A673 (cell line): ENCODE results near the gene PRSS48. TPM values are rescaled to one million over a fixed set of nuclear protein-coding genes. Genes with fewer than 3 reads are reported as not detected.

Experiments used
- BruUV-seq: library from RNA; stranded (reverse); fragments of 400-500 nt; replicated peaks from 2 replicates; lab custom pipeline; 2021; lab: Mats Ljungman, UMichigan
- CTCF ChIA-PET: fragments of 300-600 bp; sonication (Branson Sonifier 250); formaldehyde crosslinking; loops from one replicate; lab custom pipeline; 2022; ENCODE audit warnings: antibody characterized with exemption; lab: Charles Lee
- POLR2A ChIA-PET: fragments of 300-600 bp; sonication (Branson Sonifier 250); formaldehyde crosslinking; loops from one replicate; lab custom pipeline; 2022; ENCODE audit warnings: antibody characterized with exemption; ENCODE audit not compliant: low non-redundant PET; lab: Charles Lee
- DNase-seq: peaks from one replicate; pipeline ENCODE4 v3.0.0-alpha.2; 2015; ENCODE audit warnings: low spot score
- H3K27ac ChIP-seq: fragments of 200-600 bp; sonication (generic); 2 replicates; pipeline ENCODE4 v1.5.1; 2016; ENCODE audit warnings: mixed run types, low read depth, mild to moderate bottlenecking, mixed read lengths, antibody characterized with exemption, low read length; ENCODE audit not compliant: poor library complexity, severe bottlenecking
- H3K27me3 ChIP-seq: fragments of 200-600 bp; sonication (generic); replicated peaks from 2 replicates; pipeline ENCODE4 v1.6.1; 2017; ENCODE audit warnings: mixed run types, low read depth, mild to moderate bottlenecking, mixed read lengths, antibody characterized with exemption, low read length; ENCODE audit not compliant: insufficient read depth, poor library complexity
- H3K36me3 ChIP-seq: fragments of 200-600 bp; sonication (generic); 2 replicates; pipeline ENCODE4 v1.6.1; 2016; ENCODE audit warnings: mixed run types, mild to moderate bottlenecking, mixed read lengths, antibody characterized with exemption, low read length; ENCODE audit not compliant: insufficient read depth, poor library complexity, severe bottlenecking
- H3K4me1 ChIP-seq: fragments of 200-600 bp; sonication (generic); 2 replicates; pipeline ENCODE4 v1.6.1; 2017; ENCODE audit warnings: mixed run types, mild to moderate bottlenecking, mixed read lengths, antibody characterized with exemption, low read length; ENCODE audit not compliant: insufficient read depth, poor library complexity, severe bottlenecking
- H3K4me3 ChIP-seq: fragments of 200-600 bp; sonication (generic); 2 replicates; pipeline ENCODE4 v1.5.1; 2016; ENCODE audit warnings: low read depth, mixed run types, mild to moderate bottlenecking, mixed read lengths, low read length; ENCODE audit not compliant: poor library complexity, severe bottlenecking
- H3K9me3 ChIP-seq: fragments of 200-600 bp; sonication (generic); 2 replicates; pipeline ENCODE4 v1.6.1; 2016; ENCODE audit warnings: mixed run types, low read depth, mild to moderate bottlenecking, mixed read lengths, antibody characterized with exemption, low read length; ENCODE audit not compliant: poor library complexity, severe bottlenecking
- EZH2 ChIP-seq: fragments of 200-600 bp; sonication (generic); IDR thresholded peaks from 2 replicates; pipeline ENCODE4 v1.6.1; 2017; ENCODE audit warnings: borderline replicate concordance, low read depth, mild to moderate bottlenecking, mixed read lengths, antibody characterized with exemption, low read length; ENCODE audit not compliant: poor library complexity, severe bottlenecking
- intact Hi-C: fragments of 100-400 bp; cut with micrococcal nuclease; formaldehyde crosslinking; loops from one replicate; pipeline ENCODE4 v1.10.0; 2022; ENCODE audit not compliant: unreplicated experiment
- total RNA-seq: library from RNA; stranded (reverse); gene quantifications from 2 replicates; pipeline ENCODE4 v1.2.3, GENCODE V29; 2021
- TF ChIP-seq, protein P1 (sequence below): fragments of 300-800, 200-600 bp; sonication (generic); conservative IDR thresholded peaks from 2 replicates; pipeline ENCODE4 v1.5.1; 2017; ENCODE audit warnings: low read depth, mild to moderate bottlenecking, antibody characterized with exemption, low read length, moderate library complexity, mixed read lengths

The PRSS48 gene
- total RNA-seq, 1 experiment from 2014 or later = not detected

DNA sequence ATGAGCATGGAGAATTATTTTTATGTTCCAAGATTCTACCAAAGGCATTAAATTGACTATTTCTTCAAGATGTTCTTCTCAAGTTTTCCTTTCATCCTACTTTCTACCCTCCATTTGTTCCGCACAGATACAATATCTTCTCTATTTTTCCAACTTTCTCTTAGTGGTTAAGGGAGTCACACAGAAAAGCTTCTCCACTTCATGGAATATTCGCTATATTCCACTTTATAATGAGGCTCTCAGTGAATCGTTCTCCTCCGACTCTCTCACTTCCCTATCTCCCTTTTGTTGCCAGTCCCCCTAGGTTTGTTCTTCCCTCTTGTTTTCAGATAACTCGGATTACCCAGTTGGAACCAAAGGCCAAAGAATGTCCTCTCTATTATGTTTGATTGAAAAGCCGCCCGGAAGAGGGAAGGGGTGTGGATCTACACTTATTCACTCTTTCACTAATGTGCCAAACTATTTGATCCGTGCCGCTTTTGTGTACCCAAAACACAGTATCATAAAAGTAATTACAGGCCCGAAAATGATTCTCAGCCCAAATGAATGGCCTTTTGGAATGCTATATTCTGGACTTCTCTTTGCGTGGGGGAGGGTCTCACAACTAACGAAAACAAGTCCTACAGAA lies 47.3 kb downstream of the PRSS48 start:
- Histone ChIP-seq H3K4me1 (no peaks in the 10 kb centered on the region), H3K27ac (no peak overlapping the region), H3K4me3 (peak overlapping the region; percentile 55), H3K9me3 (no peaks in the 10 kb centered on the region), H3K36me3 (no peaks in the 10 kb centered on the region), H3K27me3 (peaks cover 30% of the 10 kb centered on the region)
- no TSS peak for BruUV-seq
- intact Hi-C loops = no loop called here
- TF ChIP-seq EZH2 = no peak
- TF ChIP-seq, protein P1, sequence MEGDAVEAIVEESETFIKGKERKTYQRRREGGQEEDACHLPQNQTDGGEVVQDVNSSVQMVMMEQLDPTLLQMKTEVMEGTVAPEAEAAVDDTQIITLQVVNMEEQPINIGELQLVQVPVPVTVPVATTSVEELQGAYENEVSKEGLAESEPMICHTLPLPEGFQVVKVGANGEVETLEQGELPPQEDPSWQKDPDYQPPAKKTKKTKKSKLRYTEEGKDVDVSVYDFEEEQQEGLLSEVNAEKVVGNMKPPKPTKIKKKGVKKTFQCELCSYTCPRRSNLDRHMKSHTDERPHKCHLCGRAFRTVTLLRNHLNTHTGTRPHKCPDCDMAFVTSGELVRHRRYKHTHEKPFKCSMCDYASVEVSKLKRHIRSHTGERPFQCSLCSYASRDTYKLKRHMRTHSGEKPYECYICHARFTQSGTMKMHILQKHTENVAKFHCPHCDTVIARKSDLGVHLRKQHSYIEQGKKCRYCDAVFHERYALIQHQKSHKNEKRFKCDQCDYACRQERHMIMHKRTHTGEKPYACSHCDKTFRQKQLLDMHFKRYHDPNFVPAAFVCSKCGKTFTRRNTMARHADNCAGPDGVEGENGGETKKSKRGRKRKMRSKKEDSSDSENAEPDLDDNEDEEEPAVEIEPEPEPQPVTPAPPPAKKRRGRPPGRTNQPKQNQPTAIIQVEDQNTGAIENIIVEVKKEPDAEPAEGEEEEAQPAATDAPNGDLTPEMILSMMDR = no peak
- CTCF ChIA-PET = no interaction called here
- POLR2A ChIA-PET = no interaction called here
- no peak for DNase-seq

DNA sequence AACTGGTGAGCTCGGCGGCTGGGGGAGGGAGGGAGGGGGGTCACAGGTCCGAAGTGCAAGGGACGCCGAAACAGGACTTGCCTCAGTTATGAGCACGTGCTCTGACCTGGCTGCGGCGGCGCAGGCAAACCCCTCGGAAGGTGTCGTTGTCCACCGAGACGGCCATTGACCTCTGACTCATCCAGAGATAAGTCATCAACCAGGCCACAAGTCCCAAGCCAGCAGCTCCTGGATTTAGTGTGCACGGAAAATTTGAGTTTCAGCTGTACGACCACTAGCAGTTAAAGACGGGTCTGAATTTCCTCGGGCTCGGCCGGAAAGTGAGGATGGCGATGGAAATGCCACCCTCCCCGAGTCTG lies 47.8 kb downstream of the PRSS48 start:
- no TSS peak for BruUV-seq
- CTCF ChIA-PET = interaction anchor here (0.5 kb wide), 1 partner anchor 289 kb away, joined by 5 read pairs; no protein-coding TSS in a partner anchor
- intact Hi-C loops = no loop called here

DNA sequence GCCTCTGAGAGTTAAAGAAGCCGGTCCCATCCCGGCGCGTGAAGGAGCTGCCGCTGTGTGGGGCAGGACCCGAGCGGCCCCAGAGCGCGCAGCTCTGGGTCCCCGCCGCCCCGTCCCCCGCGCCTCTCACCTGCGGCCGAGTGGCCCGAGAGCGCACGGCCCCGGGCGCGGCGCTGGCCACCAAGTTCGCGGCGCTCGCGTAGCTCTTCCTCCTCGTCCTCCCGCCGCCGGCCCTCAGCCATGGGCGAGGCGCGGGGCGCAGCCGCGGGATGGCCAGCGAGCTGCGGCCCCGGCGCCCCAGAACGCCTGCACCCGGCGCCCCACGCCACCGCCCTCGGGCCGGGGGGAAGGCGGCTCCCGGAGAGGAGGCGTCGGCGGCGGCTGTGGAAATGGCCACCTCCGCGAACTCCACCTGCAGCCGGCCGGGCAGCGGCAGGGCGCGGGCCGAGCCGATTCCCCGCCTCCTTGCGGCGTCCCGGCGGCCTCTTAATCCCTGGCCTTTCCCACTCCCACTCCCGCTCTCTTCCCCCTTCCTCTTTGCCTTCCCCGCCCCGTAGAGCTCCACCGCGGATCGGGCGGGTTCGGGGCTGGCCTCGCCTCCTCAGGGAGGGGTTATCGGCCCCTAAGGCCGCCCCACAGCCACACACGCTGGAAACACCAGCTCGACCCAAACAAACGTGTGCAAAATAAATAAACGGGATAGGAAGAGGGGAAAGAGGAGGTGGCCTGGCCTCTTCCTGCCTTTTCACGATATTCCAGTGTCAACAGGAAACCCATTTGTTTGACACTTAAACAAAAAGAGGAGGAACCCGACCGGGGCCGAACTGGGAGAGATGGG lies 48.4 kb downstream of the PRSS48 start, which contains the start of gene SH3D19:
SH3D19 (minus strand) TSS at position 495 of the 838 bp plus-strand sequence; CDS start at position 242, 253 bp downstream.
- Histone ChIP-seq H3K4me3 (peak within 1 kb of the TSS; percentile 55), H3K4me1 (no peaks in the 10 kb centered on the region), H3K36me3 (no peaks in the 10 kb centered on the region), H3K27me3 (peaks cover 30% of the 10 kb centered on the region), H3K27ac (no peak within 1 kb of the TSS), H3K9me3 (no peaks in the 10 kb centered on the region)
- intact Hi-C loops = no loop called here
- BruUV-seq = no TSS peak
- peak; percentile 18 for TF ChIP-seq EZH2
- TF ChIP-seq, protein P1 = no peak
- ChIA-PET POLR2A (no interaction called here), CTCF (interaction anchor here (0.5 kb wide), 1 partner anchor 288 kb away, joined by 5 read pairs; no protein-coding TSS in a partner anchor)
- DNase-seq = peak; percentile 5

More for the DNA sequence above, 47.8 kb downstream of the PRSS48 start:
- H3K27ac ChIP-seq = no peak overlapping the region
- no peak for DNase-seq
- H3K9me3 ChIP-seq = no peaks in the 10 kb centered on the region
- H3K4me3 ChIP-seq = peak overlapping the region; percentile 55
- POLR2A ChIA-PET = no interaction called here
- H3K4me1 ChIP-seq = no peaks in the 10 kb centered on the region
- TF ChIP-seq, protein P1 = no peak
- TF ChIP-seq EZH2 = no peak
- peaks cover 30% of the 10 kb centered on the region for H3K27me3 ChIP-seq
- H3K36me3 ChIP-seq = no peaks in the 10 kb centered on the region
